C4-2B (cell line): ENCODE data around the gene ACOX1.

ENCODE experiments used
- CTCF ChIP-seq: fragments of 450-650 bp; conservative IDR thresholded peaks from 2 replicates; pipeline ENCODE4 v1.5.1; 2017; ENCODE audit warnings: mild to moderate bottlenecking
- ZFX ChIP-seq: fragments of 450-650 bp; IDR thresholded peaks from 2 replicates; pipeline ENCODE4 v1.6.1; 2017

- no peak for TF ChIP-seq CTCF
- TF ChIP-seq ZFX: no peak
These were observed 24.9 kb upstream of the ACOX1 start for GRCh38 chr17:76003915-76004314.
